T-helper 2 cell treated with Interferon-gamma antibody and Interleukin-4, amounts not matched to agents 5 μg/mL and 100 μg/mL, for 36 hours (primary cell): Measurements from ENCODE around the gene DAPK1.

Experiments used
- DNase-seq: peaks from one replicate; pipeline ENCODE4 v3.0.0; 2021; ENCODE audit warnings: low spot score
- H3K27ac Mint-ChIP-seq: one replicate; pipeline ENCODE4 v1.8.0; 2021; ENCODE audit warnings: mild to moderate bottlenecking, mixed read lengths
- H3K27me3 Mint-ChIP-seq: one replicate; pipeline ENCODE4 v1.8.0; 2021; ENCODE audit warnings: low read depth, mixed read lengths
- H3K36me3 Mint-ChIP-seq: one replicate; pipeline ENCODE4 v1.8.0; 2021; ENCODE audit warnings: low read depth, mixed read lengths
- H3K4me1 Mint-ChIP-seq: one replicate; pipeline ENCODE4 v1.8.0; 2021; ENCODE audit warnings: low read depth, mixed read lengths
- H3K4me3 Mint-ChIP-seq: one replicate; pipeline ENCODE4 v1.8.0; 2022; ENCODE audit warnings: mild to moderate bottlenecking, moderate library complexity, mixed read lengths
- H3K9me3 Mint-ChIP-seq: one replicate; pipeline ENCODE4 v1.8.0; 2021; ENCODE audit warnings: mixed read lengths

The DAPK1 gene

DNA sequence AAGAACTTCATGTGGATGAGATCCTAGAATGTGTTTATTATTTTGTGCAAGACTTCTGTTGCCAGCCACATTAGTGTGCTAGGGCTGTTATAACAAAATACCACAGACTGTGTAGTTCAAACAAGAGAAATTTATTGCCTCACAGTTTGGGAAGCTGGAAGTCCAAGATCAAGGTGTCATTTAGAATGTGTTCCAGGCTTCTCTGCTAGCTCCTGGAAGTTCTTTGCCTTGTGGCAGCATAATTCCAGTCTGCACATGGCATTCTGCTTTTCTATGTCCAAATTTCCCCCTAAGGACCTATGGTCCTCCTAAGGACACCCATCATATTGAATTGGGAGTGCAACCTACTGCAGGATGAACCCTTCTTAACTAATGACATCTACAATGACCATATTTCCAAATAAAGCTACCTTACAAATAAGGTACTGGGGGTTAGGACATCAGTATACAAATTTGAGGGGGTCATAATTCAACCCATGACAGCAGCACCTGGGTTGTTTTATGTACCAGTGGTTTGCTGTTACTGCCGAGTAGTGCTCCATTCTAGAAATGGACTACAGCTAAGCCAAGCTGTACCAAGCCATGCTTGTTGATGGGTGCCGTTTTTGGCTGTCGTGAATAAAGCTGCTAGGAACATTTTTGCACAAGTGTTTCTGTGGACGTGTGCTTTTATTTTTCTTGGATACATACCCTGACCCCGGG, 52.7 kb downstream of the DAPK1 start:
- H3K27ac Mint-ChIP-seq = no peak overlapping the region
- no peaks in the 10 kb centered on the region for H3K4me1 Mint-ChIP-seq
- H3K36me3 Mint-ChIP-seq = no peaks in the 10 kb centered on the region
- H3K4me3 Mint-ChIP-seq = no peak overlapping the region
- peaks cover 6% of the 10 kb centered on the region for H3K27me3 Mint-ChIP-seq
- no peak for DNase-seq
- H3K9me3 Mint-ChIP-seq = no peaks in the 10 kb centered on the region

DNA sequence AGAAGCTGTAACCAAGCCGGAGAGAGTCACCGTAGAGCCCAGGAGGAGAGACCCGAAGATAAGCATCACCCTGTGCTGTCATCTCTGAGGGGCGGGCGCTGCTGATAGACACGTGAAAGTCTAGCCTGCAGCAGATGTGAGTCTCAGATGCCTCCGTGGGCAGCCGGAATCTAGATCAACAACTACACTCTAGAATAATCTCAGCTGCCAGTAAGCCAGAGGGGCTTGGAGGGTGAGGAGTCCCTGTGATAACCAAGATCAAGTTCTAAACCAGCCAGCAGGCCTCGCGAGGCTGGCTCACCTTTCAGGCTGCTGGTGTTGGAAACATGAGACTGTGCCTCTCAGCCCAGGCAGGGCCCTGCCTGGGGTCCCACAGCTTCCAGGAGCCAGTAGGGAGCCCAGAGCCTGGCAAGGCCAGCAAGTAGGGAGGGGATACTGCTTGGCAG, 54.1 kb downstream of the DAPK1 start:
- DNase-seq = no peak
- Mint-ChIP-seq H3K27me3 (peaks cover 6% of the 10 kb centered on the region), H3K27ac (no peak overlapping the region), H3K4me3 (no peak overlapping the region), H3K36me3 (no peaks in the 10 kb centered on the region), H3K4me1 (no peaks in the 10 kb centered on the region), H3K9me3 (no peaks in the 10 kb centered on the region)

DNA sequence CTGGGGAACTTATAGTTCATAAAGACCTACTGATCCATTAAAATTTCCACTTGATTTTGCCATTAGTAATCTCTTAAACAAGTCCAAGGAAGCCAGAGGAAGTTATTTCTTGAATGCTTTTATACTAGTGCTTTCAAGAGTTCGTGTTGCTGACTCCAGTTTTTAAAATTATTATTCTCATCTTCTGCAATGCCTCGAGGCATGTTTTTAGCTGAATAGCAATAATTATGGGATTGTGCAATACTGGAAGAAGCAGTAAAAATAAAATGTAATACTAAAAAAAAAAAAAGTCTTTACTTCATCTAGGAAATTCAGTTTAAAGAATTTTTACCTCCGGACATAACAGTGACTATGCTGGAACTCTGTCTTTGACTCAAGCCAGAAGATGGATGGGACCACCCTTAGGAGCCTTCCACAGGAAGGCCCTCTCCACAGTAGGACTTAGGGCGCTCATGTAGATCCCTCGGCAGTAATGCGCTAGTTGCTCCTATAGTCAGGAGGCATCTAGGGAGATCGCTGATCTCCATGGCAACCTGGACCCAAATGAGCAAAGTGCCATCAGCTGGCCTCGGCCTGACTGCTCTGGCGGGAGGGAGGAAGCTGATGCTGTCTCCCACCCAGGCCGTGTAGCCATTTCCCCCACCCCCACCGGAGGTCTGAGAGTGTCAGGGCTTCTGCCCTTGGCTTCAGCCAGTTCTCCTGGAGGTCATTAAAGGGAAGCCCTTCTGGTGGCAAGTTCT, 56.7 kb downstream of the DAPK1 start:
- no peak overlapping the region for H3K4me3 Mint-ChIP-seq
- peaks cover 4% of the 10 kb centered on the region for H3K27me3 Mint-ChIP-seq
- H3K9me3 Mint-ChIP-seq = no peaks in the 10 kb centered on the region
- no peak overlapping the region for H3K27ac Mint-ChIP-seq
- H3K4me1 Mint-ChIP-seq = no peaks in the 10 kb centered on the region
- DNase-seq = no peak
- H3K36me3 Mint-ChIP-seq = no peaks in the 10 kb centered on the region

DNA sequence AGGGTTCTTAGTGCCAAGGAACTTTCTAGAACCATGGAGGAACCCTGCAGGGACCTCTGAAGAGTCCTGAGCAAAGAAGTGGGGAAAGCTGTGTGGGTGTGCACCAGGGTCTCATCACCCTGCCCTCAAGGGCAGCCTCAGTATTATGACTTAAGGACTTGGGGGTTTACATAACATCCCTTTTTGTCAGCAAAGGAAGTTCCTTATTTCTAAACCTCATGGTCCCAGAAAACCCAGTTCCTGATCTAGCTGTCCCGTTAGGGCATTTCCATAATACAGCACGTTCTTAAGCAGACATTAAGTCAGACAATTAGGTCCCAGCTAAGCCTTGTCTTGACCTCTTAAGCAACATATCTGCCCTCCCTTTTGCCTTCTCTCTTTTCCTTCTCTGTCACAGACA, 57.3 kb downstream of the DAPK1 start:
- Mint-ChIP-seq H3K36me3 (no peaks in the 10 kb centered on the region), H3K4me3 (no peak overlapping the region), H3K27me3 (peaks cover under 1% of the 10 kb centered on the region), H3K9me3 (no peaks in the 10 kb centered on the region), H3K4me1 (no peaks in the 10 kb centered on the region), H3K27ac (no peak overlapping the region)
- DNase-seq = no peak

DNA sequence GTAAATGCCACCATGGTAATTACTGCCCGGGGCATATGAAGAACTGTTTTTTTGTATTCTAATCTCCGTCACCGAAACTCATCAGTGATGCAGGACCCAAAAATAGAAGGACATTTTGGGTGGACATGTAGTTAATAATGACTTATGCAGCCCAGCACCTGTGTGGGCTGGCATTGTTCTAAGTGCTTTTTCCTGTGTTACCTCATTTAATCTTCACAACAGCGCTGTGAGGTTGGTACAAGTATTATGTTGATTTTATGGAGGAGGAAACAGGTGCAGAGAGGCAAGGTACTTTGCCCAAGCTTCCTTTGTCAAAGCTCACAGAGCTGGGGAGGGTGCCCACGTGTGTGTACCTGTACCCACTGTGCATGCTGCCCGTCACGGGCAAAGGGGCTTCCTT, 58.4 kb downstream of the DAPK1 start:
- H3K4me3 Mint-ChIP-seq = no peak overlapping the region
- H3K4me1 Mint-ChIP-seq = no peaks in the 10 kb centered on the region

DNA sequence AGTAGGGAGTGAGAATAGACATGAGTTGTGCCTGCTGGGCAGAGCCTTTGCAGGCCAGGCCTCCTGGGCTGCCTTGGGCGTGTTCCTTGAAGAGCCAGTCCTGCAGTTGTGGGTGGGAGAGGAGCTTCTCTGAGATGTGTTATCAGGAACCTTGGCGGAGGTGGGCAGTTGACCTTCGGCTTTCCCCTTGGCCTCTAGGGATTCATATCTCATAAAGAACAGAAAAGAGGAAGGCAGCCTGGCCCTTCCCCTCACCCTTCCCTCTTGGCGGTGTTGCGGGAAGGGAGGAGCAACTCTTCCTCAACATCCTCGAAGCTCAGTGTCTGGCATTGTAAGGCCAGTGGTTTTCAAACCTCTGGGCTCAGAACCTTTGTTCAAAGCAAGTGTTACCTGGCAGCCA, 59.2 kb downstream of the DAPK1 start:
- Mint-ChIP-seq H3K27me3 (no peaks in the 10 kb centered on the region), H3K4me3 (no peak overlapping the region), H3K4me1 (no peaks in the 10 kb centered on the region), H3K36me3 (no peaks in the 10 kb centered on the region), H3K9me3 (no peaks in the 10 kb centered on the region), H3K27ac (no peak overlapping the region)
- DNase-seq = no peak

More for the DNA sequence above, 58.4 kb downstream of the DAPK1 start:
- no peak for DNase-seq
- H3K9me3 Mint-ChIP-seq = no peaks in the 10 kb centered on the region
- no peak overlapping the region for H3K27ac Mint-ChIP-seq
- H3K27me3 Mint-ChIP-seq = no peaks in the 10 kb centered on the region
- no peaks in the 10 kb centered on the region for H3K36me3 Mint-ChIP-seq

DNA sequence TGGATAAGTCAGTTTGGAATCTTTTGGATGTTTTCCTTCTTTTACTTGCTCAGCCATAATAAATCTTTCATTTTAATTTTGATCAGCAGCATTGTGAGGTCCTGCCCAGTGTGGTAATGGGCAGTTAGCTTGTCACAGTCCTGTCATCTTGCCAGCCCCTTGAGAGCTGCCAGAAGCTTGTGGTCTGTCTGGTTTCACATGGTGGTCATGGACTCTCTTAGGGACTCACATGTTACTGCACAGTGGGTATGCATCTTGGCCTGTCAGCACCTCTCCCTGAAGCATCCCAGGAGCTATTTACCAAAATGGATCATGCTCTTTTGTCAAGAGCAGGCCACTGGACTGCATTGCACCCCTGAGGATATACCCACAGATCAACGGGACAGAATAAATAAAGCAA, 60.3 kb downstream of the DAPK1 start:
- Mint-ChIP-seq H3K36me3 (no peaks in the 10 kb centered on the region), H3K4me1 (no peaks in the 10 kb centered on the region), H3K27me3 (no peaks in the 10 kb centered on the region), H3K27ac (no peak overlapping the region), H3K9me3 (no peaks in the 10 kb centered on the region), H3K4me3 (no peak overlapping the region)
- DNase-seq = no peak

DNA sequence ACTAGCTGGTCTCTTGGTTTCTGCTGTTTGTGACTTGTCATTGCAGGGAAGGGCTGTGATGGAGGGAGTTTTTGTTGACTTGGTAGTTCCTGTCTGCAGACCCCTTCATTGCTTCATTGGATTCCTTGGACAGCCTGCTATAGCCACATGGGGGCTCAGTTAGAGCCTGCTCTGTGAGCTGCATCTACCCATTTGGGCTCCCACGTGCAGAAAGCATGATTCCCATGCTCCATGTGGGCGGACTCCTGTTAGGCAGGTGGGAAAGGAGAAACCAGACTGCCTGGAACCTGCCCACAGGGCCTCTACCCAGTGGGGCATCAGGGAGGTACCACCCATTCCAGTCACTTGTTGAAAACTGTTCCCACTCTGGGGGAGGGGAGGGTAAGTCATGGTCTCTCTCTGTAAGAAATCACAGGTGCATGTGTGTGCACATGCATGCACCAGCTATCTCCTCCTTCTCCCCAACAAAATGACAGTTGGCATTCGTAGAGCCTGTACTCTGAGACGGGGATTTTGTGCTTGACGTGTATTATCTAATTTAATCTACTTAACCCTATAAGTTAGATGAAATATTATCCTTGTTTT, 61.0 kb downstream of the DAPK1 start:
- no peaks in the 10 kb centered on the region for H3K36me3 Mint-ChIP-seq
- no peaks in the 10 kb centered on the region for H3K9me3 Mint-ChIP-seq
- no peak for DNase-seq
- no peak overlapping the region for H3K27ac Mint-ChIP-seq
- H3K4me1 Mint-ChIP-seq = no peaks in the 10 kb centered on the region
- H3K4me3 Mint-ChIP-seq = no peak overlapping the region
- no peaks in the 10 kb centered on the region for H3K27me3 Mint-ChIP-seq

DNA sequence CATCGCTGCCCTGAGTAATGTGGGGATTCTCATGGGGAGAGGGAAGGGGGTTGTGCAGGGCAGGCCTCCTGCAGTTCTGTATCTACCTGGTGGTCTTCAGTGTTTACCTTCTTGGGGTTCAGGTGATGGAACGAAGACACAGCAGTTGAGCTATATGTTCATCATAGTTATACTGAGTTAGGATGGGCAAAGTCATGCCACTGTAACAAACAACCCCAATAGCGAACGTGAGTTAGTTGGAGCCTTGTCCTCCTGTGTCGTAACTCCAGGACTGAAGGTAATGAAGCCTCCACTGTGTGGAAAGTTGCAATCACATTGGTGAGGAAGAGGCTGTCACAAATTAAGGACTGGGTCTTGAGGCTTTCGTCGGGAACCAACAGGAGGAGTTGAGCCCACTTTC, 64.4 kb downstream of the DAPK1 start:
- Mint-ChIP-seq H3K9me3 (no peaks in the 10 kb centered on the region), H3K4me3 (no peak overlapping the region), H3K27me3 (no peaks in the 10 kb centered on the region), H3K36me3 (no peaks in the 10 kb centered on the region), H3K27ac (no peak overlapping the region), H3K4me1 (no peaks in the 10 kb centered on the region)
- no peak for DNase-seq

DNA sequence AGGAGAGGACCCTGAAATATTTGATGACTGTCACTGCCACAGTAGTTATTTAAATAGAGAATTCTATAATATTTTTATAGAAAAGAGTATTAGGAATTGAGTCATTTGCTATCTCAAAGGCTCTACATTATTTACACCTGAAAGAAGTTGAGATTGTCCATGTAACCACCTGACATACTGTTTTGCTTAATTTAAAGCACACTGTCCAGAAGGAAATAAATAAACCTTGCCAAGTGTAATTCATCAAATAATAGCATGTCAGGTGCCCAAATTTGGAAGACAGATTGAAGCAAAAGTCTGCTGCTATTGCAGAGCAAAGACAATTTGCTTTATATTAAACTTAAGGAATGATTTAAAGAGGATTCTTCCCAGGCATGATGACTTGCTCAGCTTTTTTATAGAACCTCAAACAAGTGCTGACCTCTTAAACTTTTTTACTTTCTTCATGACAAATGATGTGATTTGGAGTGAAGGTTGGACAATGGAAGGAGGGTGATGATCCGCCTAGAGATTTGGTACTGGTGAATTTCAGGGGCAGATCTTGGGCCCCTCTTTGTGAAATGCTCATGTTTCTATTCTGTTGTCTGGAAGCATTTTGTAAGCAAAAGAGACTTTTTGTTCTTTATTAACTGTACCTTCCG, 65.0 kb downstream of the DAPK1 start:
- no peaks in the 10 kb centered on the region for H3K36me3 Mint-ChIP-seq
- no peaks in the 10 kb centered on the region for H3K27me3 Mint-ChIP-seq
- no peak for DNase-seq
- H3K4me3 Mint-ChIP-seq = no peak overlapping the region
- H3K9me3 Mint-ChIP-seq = no peaks in the 10 kb centered on the region
- H3K4me1 Mint-ChIP-seq = no peaks in the 10 kb centered on the region
- H3K27ac Mint-ChIP-seq = no peak overlapping the region

DNA sequence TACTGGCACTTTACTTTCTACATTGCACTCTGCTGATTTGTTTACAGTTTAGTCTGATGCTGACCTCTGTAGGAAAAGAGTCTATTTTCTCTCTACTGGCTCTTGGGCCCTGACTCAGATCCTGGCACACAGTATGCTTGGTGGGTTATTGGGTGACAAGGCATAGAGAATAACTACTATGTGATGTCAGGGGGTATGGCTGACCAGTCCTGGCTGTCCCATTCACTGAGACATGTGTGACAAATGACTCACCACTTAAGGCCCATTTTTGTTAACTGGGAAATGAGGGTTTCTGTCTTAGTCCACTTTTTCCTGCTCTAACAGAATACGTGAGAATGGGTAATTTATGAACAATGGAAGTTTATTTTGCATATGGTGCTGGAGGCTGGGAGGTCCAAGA, 66.4 kb downstream of the DAPK1 start:
- no peaks in the 10 kb centered on the region for H3K4me1 Mint-ChIP-seq
- no peaks in the 10 kb centered on the region for H3K9me3 Mint-ChIP-seq
- H3K4me3 Mint-ChIP-seq = no peak overlapping the region
- H3K27ac Mint-ChIP-seq = no peak overlapping the region
- no peak for DNase-seq
- H3K36me3 Mint-ChIP-seq = no peaks in the 10 kb centered on the region
- H3K27me3 Mint-ChIP-seq = no peaks in the 10 kb centered on the region

DNA sequence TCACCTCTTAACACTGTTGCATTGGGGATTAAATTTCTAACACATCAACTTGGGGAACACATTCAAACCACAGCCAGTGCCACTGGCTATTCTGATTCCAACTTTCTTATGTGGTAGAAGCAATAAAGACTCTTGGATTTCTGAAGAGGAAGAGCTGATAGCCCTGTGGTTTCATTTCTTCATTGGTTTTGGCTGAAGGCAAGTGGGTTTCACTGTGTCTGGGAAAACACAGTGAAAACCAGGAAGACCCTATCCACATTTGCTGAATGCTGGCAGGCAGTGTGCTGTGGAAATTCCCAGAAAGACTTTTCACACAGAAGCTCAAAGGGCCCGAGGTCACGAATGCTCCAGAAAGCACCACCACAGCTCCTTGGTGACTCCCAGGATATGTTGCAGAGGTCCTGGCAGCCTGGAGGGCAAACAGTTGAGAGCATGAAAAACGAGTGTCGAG, 67.1 kb downstream of the DAPK1 start:
- no peak overlapping the region for H3K4me3 Mint-ChIP-seq
- no peak for DNase-seq
- H3K9me3 Mint-ChIP-seq = no peaks in the 10 kb centered on the region
- H3K27ac Mint-ChIP-seq = no peak overlapping the region
- H3K27me3 Mint-ChIP-seq = no peaks in the 10 kb centered on the region
- H3K4me1 Mint-ChIP-seq = no peaks in the 10 kb centered on the region
- no peaks in the 10 kb centered on the region for H3K36me3 Mint-ChIP-seq

DNA sequence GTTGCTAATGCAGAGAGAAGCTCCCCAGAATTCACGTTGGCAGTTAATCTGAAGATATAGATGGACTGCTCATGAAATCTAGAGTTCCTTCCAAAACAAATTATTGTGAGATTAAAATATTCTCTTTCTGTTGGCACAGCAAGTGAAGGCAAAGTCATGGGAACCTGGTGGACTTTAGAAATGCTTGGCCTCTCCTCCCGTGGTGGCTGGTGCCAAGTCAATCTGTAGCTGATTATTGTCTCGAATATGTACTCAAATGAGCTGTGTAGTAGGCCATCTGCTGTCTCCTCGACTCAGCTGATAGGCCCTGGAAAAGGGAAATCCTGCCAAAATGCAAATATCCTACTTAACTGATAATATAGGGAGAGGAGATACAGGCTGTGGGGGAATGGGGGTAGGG, 69.3 kb downstream of the DAPK1 start:
- Mint-ChIP-seq H3K9me3 (no peaks in the 10 kb centered on the region), H3K36me3 (no peaks in the 10 kb centered on the region), H3K27ac (no peak overlapping the region), H3K4me3 (no peak overlapping the region), H3K4me1 (no peaks in the 10 kb centered on the region), H3K27me3 (no peaks in the 10 kb centered on the region)
- no peak for DNase-seq

DNA sequence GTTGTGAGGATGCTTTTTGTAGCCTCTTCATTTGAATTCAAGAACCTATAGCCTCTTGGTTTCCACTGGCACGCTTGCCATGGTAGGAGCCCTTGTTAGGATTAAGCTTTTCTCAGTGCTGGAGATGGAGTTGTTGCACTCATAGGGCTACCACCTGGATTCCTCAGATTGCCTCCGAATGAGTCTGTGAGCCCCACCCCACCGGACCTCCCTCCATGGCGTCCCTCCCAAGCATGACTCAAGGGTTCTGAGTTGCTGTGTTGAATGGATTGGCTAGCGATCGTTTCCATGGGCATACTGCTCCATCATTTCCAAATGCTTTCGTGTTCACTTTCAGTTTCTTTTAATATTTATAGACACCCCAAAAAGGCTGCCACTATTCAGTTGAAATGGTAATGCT, 69.9 kb downstream of the DAPK1 start:
- no peaks in the 10 kb centered on the region for H3K36me3 Mint-ChIP-seq

More for the DNA sequence above, 69.9 kb downstream of the DAPK1 start:
- Mint-ChIP-seq H3K27ac (no peak overlapping the region), H3K4me1 (no peaks in the 10 kb centered on the region), H3K4me3 (no peak overlapping the region), H3K9me3 (no peaks in the 10 kb centered on the region), H3K27me3 (no peaks in the 10 kb centered on the region)
- no peak for DNase-seq
